B cell (primary cell): ENCODE results near the gene XYLT2. TPM values are rescaled to one million over a fixed set of nuclear protein-coding genes. Genes with fewer than 3 reads are reported as not detected.

ENCODE experiments used
- ATAC-seq: fragments of 200-7000 bp; cut with Tn5 transposase; one replicate; pipeline ENCODE4 v1.10.0; 2021; ENCODE audit warnings: low read depth, mild to moderate bottlenecking, moderate number of reproducible peaks, moderate library complexity
- CTCF ChIA-PET: fragments of 350-600 bp; sonication (Branson Sonifier 250); formaldehyde crosslinking; loops from one replicate; lab custom pipeline; 2021; ENCODE audit warnings: antibody characterized with exemption, inconsistent platforms; lab: Charles Lee
- POLR2A ChIA-PET: fragments of 350-600 bp; sonication (Branson Sonifier 250); formaldehyde crosslinking; loops from one replicate; lab custom pipeline; 2021; ENCODE audit warnings: antibody characterized with exemption; lab: Charles Lee
- DNase-seq: peaks from one replicate; pipeline ENCODE4 v3.0.0; 2013
- H2AFZ ChIP-seq: 2 replicates; pipeline ENCODE4 v1.6.1; 2012; ENCODE audit warnings: mild to moderate bottlenecking, low read depth, low read length; ENCODE audit not compliant: insufficient read depth, poor library complexity, severe bottlenecking
- H3K27ac ChIP-seq, 2 donors: 1 replicate in 1 of 2; 2 replicates in 1 of 2; pipeline ENCODE4 v1.5.1; 2012 to 2013; ENCODE audit warnings: low read length in 2 of 2, mild to moderate bottlenecking in 2 of 2, moderate library complexity in 1 of 2
- H3K27me3 ChIP-seq, 4 experiments: fragments of 200-600 bp in 1 of 4; sonication (generic) in 1 of 4; replicated peaks in 1 of 4; 1 replicate in 2 of 4; 2 replicates in 2 of 4; pipeline versions ENCODE4 v1.6.1 to v1.7.0; 2013 to 2016; ENCODE audit warnings: low read length in 3 of 4, mild to moderate bottlenecking in 2 of 4, mixed read lengths in 1 of 4, moderate library complexity in 1 of 4; ENCODE audit not compliant: insufficient read depth in 4 of 4, control insufficient read depth in 3 of 4; ENCODE audit errors: control extremely low read depth in 1 of 4
- H3K36me3 ChIP-seq, 2 experiments: replicated peaks in 1 of 2; 1 replicate in 1 of 2; 2 replicates in 1 of 2; pipeline versions ENCODE4 v1.6.1 to v1.7.1; 2013; ENCODE audit warnings: low read length in 1 of 2; ENCODE audit not compliant: insufficient read depth in 2 of 2, control insufficient read depth in 1 of 2; ENCODE audit errors: control extremely low read depth in 1 of 2, extremely low read depth in 1 of 2
- H3K4me1 ChIP-seq, 2 donors: fragments of 200-600 bp in 1 of 2; sonication (generic) in 1 of 2; 1 replicate in 1 of 2; 2 replicates in 1 of 2; pipeline versions ENCODE4 v1.5.1 to v1.6.1; 2013 to 2017; ENCODE audit warnings: low read length in 2 of 2; ENCODE audit not compliant: control insufficient read depth in 2 of 2, insufficient read depth in 2 of 2
- H3K4me2 ChIP-seq: replicated peaks from 2 replicates; pipeline ENCODE3; 2012; ENCODE audit warnings: mild to moderate bottlenecking, low read depth, low read length; ENCODE audit not compliant: poor library complexity, severe bottlenecking
- H3K4me3 ChIP-seq, 5 experiments: fragments of 200-600 bp in 1 of 5; sonication (generic) in 1 of 5; 1 replicate in 3 of 5; 2 replicates in 2 of 5; pipeline versions ENCODE4 v1.5.1 to v1.7.0; 2011 to 2016; ENCODE audit warnings: low read length in 4 of 5, mild to moderate bottlenecking in 4 of 5, low read depth in 2 of 5, control low read depth in 1 of 5, moderate library complexity in 1 of 5; ENCODE audit not compliant: insufficient read depth in 1 of 5; ENCODE audit errors: control extremely low read depth in 1 of 5, extremely low read depth in 1 of 5
- H3K79me2 ChIP-seq: fragments of 200-600 bp; sonication (generic); one replicate; pipeline ENCODE4 v1.6.0; 2016; ENCODE audit warnings: low read length; ENCODE audit not compliant: control insufficient read depth, insufficient read depth
- H3K9ac ChIP-seq: fragments of 200-600 bp; sonication (generic); 2 replicates; pipeline ENCODE4 v1.6.1; 2017; ENCODE audit warnings: mild to moderate bottlenecking, low read length, moderate library complexity
- H3K9me3 ChIP-seq, 3 donors: one replicate each; pipeline versions ENCODE4 v1.6.1 to v1.7.1; 2013; ENCODE audit warnings: low read length in 2 of 3; ENCODE audit not compliant: control insufficient read depth in 2 of 3, insufficient read depth in 1 of 3; ENCODE audit errors: control extremely low read depth in 1 of 3
- H4K20me1 ChIP-seq: 2 replicates; pipeline ENCODE4 v1.6.0; 2012; ENCODE audit warnings: mild to moderate bottlenecking, low read length; ENCODE audit not compliant: insufficient read depth, control insufficient read depth, poor library complexity, severe bottlenecking
- H3K27ac Mint-ChIP-seq: one replicate; pipeline ENCODE4 v1.8.0; 2021; ENCODE audit warnings: mixed read lengths
- H3K27me3 Mint-ChIP-seq: one replicate; pipeline ENCODE4 v1.8.0; 2021; ENCODE audit warnings: mixed read lengths
- H3K4me1 Mint-ChIP-seq: one replicate; pipeline ENCODE4 v1.8.0; 2021; ENCODE audit warnings: mixed read lengths
- H3K4me3 Mint-ChIP-seq: one replicate; pipeline ENCODE4 v1.8.0; 2021; ENCODE audit warnings: mixed read lengths
- H3K9me3 Mint-ChIP-seq: one replicate; pipeline ENCODE4 v1.8.0; 2022; ENCODE audit warnings: mixed read lengths; ENCODE audit not compliant: insufficient read depth
- EZH2 ChIP-seq: IDR thresholded peaks from 2 replicates; pipeline ENCODE4 v1.6.1; 2012; ENCODE audit warnings: borderline replicate concordance, low read depth, mild to moderate bottlenecking, moderate library complexity, low read length; ENCODE audit not compliant: insufficient read depth, poor library complexity, severe bottlenecking
- WGBS: methylation state at CpG from one replicate; pipeline ENCODE4 v1.1.5; 2013; ENCODE audit warnings: missing lambda C conversion rate; ENCODE audit not compliant: insufficient coverage; 5-methylcytosine and 5-hydroxymethylcytosine counted together
- intact Hi-C: fragments of 100-400 bp; cut with micrococcal nuclease; formaldehyde crosslinking; loops from one replicate; pipeline ENCODE4 v1.10.0; 2022
- polyA plus RNA-seq: library from polyadenylated mRNA; depleted of rRNA; stranded (reverse); fragments of >200 nt; gene quantifications from 2 replicates; pipeline ENCODE4 v1.2.3, GENCODE V29; 2012
- total RNA-seq, 2 donors: library from RNA; stranded (reverse); fragments of 120-200 nt in 1 of 2; gene quantifications; 1 replicate in 1 of 2; 2 replicates in 1 of 2; pipeline versions ENCODE4 v1.2.3 to v1.2.4, GENCODE V29; 2013 to 2022
- TF ChIP-seq, protein P1 (sequence below): fragments of 200-600 bp; IDR thresholded peaks from one replicate; pipeline ENCODE4 v1.8.0; 2022; ENCODE audit warnings: antibody characterized with exemption, mild to moderate bottlenecking

Gene XYLT2
- total and polyA plus RNA-seq, 2 donors (not counting 1 experiment from before 2014, with no cell fraction given) = 21.5 to 29.9 TPM

- no peak overlapping the region for H3K4me2 ChIP-seq
- intact Hi-C loops = no loop called here
- no peak for DNase-seq
- Mint-ChIP-seq H3K9me3 (no peaks in the 10 kb centered on the region), H3K4me3 (peak overlapping the region; percentile 16), H3K27ac (no peak overlapping the region), H3K27me3 (no peaks in the 10 kb centered on the region), H3K4me1 (peaks cover 36% of the 10 kb centered on the region)
- H3K27me3 ChIP-seq = no peaks in the 10 kb centered on the region
- no peaks in the 10 kb centered on the region for H3K9me3 ChIP-seq
- ChIA-PET CTCF (interaction anchor here (5.7 kb wide), 1 partner anchor 13 kb away, joined by 29 read pairs; no protein-coding TSS in a partner anchor), POLR2A (no interaction called here)
- no peaks in the 10 kb centered on the region for H4K20me1 ChIP-seq
- H3K9ac ChIP-seq = no peak overlapping the region
- peaks cover 25% of the 10 kb centered on the region for H3K79me2 ChIP-seq
- H3K4me1 ChIP-seq = peaks cover 10 to 21% of the 10 kb centered on the region in 2 donors
- ATAC-seq = no peak
- H3K36me3 ChIP-seq = peaks cover 0 to 9% of the 10 kb centered on the region in 2 experiments
- no peak overlapping the region for H2AFZ ChIP-seq
- H3K27ac ChIP-seq = no peak overlapping the region
- TF ChIP-seq EZH2 = no peak
- no CpG with 5 or more reads among the region's 5 CpGs for WGBS
- no peak overlapping the region for H3K4me3 ChIP-seq
These were observed 3.3 kb downstream of the XYLT2 start for GRCh38 chr17:50349243-50349600.

DNA sequence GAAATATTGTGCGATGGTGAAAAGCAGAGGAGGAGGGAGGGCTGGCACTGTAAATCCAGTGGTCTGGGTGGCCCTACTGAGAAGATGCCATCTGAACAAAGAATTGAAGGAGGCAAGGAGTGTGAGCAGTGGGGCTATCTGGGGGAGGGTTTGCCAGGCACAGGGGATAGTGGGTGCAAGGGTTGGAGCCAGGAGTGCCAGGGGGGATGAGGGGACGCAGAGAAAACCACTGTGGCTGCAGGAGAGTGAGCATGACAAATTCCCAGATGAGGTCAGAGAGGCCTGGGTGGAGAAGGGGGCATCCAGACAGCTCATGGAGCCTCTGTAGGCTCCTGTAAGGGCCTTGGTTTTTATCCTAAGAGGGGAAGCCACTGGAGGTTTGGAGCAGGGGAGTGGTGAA is 4.8 kb downstream of the XYLT2 start:
- ATAC-seq = no peak

More for the DNA sequence above, 4.8 kb downstream of the XYLT2 start:
- no peak overlapping the region for H3K4me3 ChIP-seq
- Mint-ChIP-seq H3K4me1 (peaks cover 29% of the 10 kb centered on the region), H3K9me3 (no peaks in the 10 kb centered on the region), H3K27ac (no peak overlapping the region), H3K27me3 (no peaks in the 10 kb centered on the region), H3K4me3 (no peak overlapping the region)
- DNase-seq = no peak
- no peaks in the 10 kb centered on the region for H4K20me1 ChIP-seq
- POLR2A ChIA-PET = no interaction called here
- H3K27ac ChIP-seq = no peak overlapping the region
- H3K4me1 ChIP-seq = peaks cover 5 to 13% of the 10 kb centered on the region in 2 donors
- no peak overlapping the region for H2AFZ ChIP-seq
- H3K79me2 ChIP-seq = peaks cover 25% of the 10 kb centered on the region
- CTCF ChIA-PET = no interaction called here
- peaks cover 0 to 20% of the 10 kb centered on the region in 2 experiments for H3K36me3 ChIP-seq
- no peak overlapping the region for H3K4me2 ChIP-seq
- no peak for TF ChIP-seq EZH2
- TF ChIP-seq, protein P1, sequence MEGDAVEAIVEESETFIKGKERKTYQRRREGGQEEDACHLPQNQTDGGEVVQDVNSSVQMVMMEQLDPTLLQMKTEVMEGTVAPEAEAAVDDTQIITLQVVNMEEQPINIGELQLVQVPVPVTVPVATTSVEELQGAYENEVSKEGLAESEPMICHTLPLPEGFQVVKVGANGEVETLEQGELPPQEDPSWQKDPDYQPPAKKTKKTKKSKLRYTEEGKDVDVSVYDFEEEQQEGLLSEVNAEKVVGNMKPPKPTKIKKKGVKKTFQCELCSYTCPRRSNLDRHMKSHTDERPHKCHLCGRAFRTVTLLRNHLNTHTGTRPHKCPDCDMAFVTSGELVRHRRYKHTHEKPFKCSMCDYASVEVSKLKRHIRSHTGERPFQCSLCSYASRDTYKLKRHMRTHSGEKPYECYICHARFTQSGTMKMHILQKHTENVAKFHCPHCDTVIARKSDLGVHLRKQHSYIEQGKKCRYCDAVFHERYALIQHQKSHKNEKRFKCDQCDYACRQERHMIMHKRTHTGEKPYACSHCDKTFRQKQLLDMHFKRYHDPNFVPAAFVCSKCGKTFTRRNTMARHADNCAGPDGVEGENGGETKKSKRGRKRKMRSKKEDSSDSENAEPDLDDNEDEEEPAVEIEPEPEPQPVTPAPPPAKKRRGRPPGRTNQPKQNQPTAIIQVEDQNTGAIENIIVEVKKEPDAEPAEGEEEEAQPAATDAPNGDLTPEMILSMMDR = no peak
- no peaks in the 10 kb centered on the region for H3K27me3 ChIP-seq
- no peaks in the 10 kb centered on the region for H3K9me3 ChIP-seq
- H3K9ac ChIP-seq = no peak overlapping the region
- 94% methylated on average over 2 of the region's 2 CpGs for WGBS
- intact Hi-C loops = no loop called here
